Stimulated activated CD4-positive, alpha-beta T cell treated with anti-CD3 and anti-CD28 coated beads, Interleukin-1b, Interleukin-23, amount 100 ng/mL, for 1 hour (primary cell): ENCODE measurements around the gene ZNF444.
"Not testable (repeated sequence)": the region's sequence is repeated elsewhere in the genome, so short reads cannot be mapped to it uniquely, and the experiment has no call there.

Source experiments
- DNase-seq, 2 donors: peaks; one replicate each; pipeline ENCODE4 v3.0.0-alpha.2; 2020; ENCODE audit warnings: low read depth in 2 of 2

ZNF444 gene

DNA sequence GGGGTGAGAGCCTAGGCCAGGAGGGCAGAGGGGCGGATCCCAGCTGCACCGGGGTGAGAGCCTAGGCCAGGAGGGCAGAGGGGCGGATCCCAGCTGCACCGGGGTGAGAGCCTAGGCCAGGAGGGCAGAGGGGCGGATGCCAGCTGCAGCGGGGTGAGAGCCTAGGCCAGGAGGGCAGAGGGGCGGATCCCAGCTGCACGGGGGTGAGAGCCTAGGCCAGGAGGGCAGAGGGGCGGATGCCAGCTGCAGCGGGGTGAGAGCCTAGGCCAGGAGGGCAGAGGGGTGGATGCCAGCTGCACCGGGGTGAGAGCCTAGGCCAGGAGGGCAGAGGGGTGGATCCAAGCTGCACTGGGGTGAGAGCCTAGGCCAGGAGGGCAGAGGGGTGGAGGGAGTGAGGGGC, 35.2 kb downstream of the ZNF444 start:
- DNase-seq = not testable (repeated sequence)

DNA sequence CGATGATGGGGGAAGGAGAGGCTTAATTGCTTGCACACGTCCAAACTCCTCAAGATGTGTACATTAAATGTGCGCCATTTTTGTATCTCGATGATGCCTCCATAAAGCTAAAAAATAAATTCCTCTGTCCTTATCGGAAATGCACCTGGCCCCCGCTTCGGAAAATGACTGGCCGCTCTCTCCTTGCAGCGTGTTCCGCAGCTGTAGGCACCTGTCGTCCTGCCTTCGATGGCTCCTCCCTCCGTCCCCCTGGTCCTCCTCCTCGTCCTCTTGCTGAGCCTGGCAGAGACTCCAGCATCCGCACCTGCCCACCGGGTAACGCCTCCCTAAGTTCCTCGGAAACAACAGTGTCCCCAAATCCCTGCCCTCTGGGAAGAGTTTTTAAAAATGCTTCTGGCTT, 35.8 kb downstream of the ZNF444 start:
- no peak for DNase-seq

DNA sequence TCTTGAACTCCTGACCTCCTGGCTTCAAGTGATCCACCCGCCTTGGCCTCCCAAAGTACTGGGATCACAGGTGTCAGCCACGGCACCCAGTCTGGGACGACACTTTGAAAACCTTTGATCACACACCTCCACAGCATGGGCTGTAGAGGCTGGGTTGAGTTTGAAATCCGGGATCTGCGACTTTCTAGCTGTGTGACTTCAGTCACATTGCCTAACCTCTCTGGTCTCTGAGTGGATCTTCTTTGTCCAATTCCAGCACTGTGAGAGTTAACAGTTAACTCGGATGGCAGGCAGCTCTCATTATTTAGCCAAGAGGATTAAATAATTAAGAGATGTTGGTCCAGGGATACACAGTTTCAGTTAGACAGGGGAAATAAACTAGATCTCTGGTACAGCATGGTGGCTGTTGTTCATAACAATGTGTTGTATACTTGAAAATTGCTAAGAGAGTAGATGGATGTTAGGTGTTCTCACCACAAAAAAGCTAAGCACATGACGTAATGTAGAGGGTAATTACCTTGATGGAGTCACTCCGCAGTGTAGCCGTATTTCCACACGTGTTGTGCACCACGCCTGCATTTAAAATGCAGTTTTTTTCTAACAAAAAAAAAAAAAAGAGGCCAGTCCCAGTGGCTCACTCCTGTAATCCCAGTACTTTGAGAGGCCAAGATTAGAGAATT, 36.6 kb downstream of the ZNF444 start:
- DNase-seq = no peak

DNA sequence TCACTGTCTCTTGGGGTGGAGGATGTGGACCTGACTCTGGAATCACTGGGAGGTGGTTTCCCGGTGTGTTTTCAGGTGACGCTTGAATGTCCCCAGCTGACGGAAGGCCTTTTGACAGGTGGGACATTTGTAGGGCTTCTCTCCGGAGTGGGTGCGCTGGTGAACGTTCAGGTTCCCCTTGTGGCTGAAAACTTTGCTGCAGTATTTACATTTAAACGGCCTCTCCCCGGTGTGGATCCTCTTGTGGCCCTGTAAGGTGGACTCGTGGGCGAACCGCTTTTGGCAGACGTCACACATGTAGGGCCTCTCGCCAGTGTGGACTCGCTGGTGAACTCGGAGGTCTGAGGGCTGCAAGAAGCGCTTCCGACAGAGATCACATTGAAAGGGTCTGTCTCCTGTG, 48.7 kb downstream of the ZNF444 start:
- no peak for DNase-seq

DNA sequence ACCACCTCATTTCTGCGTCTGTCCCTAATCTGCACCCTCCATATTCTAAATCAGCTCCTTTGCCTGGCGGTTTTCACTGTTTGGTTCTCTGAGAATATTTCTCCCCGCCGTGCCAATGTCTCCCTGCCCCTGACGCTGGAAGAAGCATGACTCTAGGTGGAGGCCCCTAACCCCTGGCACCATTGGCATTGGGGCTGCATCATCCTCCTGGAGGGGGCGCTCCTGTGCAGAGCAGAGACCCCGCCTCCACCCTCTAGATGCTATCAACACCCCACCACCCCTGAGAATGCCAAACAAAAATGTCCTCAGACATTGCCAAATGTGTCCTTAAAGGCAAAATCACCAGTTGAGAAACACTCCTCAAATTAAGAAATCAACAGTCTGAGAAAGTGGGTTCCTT, 50.0 kb downstream of the ZNF444 start:
- DNase-seq = no peak

DNA sequence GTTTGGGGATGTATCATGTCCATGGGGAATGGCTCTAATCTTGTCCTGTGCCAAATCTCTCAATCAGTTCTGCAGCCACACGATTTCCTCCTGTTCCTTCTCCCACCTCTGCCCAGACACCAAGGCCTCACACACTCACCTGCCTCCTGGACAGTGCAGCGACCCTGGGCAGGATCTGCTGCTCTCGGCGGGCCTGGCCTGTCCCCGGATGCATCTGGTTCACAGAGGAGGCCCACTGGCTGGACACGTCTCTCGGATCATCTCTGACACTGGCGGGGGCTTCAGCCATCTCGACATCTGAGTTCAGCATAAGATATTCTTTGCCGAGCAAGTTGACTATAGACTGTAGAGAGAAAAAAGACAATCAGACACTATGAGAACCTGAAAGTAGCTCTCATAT, 50.6 kb downstream of the ZNF444 start:
- no peak for DNase-seq

DNA sequence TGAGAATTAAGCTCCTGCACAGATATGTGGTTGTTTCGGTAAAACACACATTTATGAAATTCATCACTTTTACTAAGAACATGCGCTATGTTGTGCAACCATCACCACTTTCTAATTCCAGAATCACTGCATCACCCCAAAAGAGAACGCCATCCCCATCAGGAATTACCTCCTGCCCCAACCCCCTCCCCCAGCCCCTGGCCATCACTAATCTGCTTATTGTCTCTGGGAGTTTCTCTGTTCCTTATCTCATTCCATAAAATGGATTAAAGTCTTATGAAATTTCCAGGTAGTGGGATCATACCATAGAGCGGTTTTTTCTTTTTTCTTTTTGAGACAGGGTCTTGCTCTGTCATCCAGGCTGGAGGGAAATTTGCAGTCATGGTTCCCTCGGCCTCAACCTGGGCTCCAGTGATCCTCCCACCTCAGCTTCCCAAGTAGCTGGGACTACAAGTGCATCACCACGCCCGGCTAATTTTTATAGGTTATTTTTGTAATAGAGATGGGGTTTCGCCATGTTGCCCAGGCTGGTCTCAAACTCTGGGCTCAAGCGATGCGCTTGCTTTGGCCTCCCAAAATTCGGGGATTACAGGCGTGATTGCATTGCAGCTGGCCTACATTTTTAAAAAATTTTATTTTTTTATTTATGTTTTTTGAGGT, 53.0 kb downstream of the ZNF444 start:
- DNase-seq = no peak

DNA sequence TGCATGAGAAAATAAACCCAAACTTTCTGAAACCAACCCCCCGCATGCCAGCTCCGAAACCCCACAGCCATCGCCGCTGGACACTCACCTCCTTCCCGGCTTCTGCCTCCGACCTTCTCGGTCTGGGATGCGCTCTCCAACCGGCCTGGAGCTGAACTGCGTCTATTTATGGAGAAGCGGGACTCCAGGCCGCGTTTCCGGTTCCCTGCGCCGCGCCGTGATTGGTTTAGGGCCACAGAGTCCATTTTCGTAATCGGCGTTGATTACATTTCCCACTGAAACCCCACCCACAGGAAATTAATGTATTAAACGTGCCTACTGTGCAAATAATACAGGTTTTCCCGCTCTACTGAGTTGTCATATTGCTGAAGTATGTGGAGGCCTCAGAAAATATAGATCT, 56.6 kb downstream of the ZNF444 start, which contains the start of gene ZSCAN5B:
Gene ZSCAN5B (minus strand): TSS at position 138 of the 400 bp plus-strand sequence. CDS start 4,731 bp downstream, outside the sequence.
- DNase-seq = not testable (repeated sequence)

DNA sequence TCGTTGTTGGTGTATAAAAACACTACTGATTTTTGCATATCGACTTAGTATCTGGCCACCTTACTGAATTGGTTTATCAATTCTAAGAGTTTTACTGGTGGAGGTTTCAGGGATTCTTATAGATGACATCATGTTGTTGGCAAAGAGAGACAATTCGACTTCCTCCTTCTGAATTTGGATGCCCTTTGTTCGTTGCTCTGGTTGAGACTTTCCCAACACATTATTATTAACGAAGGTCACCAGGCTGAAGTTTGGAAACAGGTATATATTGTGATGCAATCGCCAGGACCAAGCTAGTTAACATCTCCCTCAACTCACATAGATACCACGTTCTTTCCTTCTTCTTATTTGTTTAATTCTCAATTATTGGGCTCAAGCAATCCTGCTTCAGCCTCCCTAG, 58.6 kb downstream of the ZNF444 start:
- DNase-seq = no peak

DNA sequence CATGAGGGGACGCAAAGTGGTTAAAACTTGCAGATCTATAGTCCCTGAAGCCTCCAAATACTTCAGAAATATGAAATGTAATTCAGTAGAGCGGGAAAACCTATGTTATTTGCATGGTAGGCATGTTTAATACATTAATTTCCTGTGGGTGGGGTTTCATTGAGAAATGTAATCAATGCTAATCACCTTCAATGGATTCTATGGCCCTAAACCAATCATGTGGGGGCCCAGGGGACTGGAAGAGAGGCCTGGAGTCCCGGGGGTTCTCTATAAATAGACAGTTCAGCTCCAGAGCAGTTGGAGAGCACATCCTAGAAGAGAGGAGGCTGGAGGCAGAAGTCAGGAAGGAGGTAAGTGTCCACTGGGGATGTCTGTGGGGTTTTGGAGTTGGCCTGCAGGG, 60.9 kb downstream of the ZNF444 start, which contains the start of gene ZSCAN5C:
Gene ZSCAN5C (plus strand): TSS at position 301 of the 400 bp plus-strand sequence. CDS start 3,641 bp downstream, outside the sequence.
- no peak for DNase-seq

DNA sequence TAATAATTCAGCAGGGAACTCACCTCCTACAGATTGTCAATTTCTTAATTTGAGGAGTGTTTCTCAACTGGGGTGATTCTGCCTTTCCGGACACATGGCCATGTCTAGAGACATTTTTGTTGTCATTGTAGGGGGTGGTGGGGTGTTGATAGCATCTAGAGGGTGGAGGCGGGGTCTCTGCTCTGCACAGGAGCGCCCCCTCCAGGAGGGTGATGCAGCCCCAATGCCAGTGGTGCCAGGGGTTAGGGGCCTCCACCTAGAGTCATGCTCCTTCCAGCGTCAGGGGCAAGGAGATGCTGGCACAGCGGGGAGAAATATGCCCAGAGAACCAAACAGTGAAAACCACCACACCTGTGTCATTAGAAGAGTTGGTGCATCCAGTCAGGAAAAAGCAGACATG, 66.5 kb downstream of the ZNF444 start:
- DNase-seq = not testable (repeated sequence)

DNA sequence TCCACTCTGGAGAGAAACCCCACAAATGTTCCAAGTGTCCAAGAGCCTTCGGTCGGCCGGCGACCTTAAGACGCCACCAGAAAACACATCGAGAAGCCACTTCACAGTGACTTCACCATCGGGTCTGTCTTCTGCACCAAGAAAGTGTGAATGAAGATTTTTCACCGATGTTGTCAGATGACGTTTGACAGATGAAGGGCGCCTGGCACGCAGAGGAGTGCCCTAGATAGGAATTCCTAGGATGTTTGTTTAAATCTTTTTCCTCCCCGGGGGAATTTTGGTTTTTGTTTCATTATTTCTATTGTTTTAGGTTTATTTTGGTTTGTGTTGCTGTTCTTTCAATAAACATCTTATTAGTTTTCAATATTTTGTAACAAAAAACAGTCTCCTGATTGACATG, 68.0 kb downstream of the ZNF444 start:
- no peak for DNase-seq

DNA sequence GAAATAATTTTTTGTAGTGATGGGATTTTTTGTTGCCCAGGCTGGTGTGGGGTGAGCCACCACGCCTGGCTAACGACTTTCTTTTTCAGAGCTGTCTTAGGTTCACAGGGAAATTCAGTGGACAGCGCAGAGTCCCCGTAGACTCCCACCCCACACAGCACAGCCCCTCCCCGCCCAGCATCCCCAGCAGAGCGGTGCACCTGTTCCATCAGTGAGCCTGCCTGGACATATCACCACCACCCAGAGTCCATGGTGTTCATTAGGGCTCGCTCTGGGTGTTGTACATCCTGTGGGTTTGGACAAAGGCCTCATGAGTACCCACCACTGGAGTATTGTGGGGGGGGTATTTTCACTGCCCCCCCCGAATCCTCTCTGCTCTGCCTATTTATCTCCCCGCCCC, 68.9 kb downstream of the ZNF444 start:
- DNase-seq = not testable (repeated sequence)
